DOHH2 (cell line): Measurements from ENCODE around the gene S100A14.

ENCODE experiments used
- EZH2phosphoT487 ChIP-seq: fragments of 200-600 bp; sonication (generic); IDR thresholded peaks from 2 replicates; pipeline ENCODE4 v1.6.1; 2017; ENCODE audit warnings: borderline replicate concordance, mild to moderate bottlenecking, antibody characterized with exemption, low read length, moderate library complexity, mixed read lengths
- TF ChIP-seq, protein P1 (sequence below): fragments of 200-600 bp; sonication (generic); IDR thresholded peaks from one replicate; pipeline ENCODE4 v1.5.1; 2014; ENCODE audit warnings: antibody characterized with exemption, mild to moderate bottlenecking, low read depth, low read length; ENCODE audit not compliant: poor library complexity, severe bottlenecking

DNA sequence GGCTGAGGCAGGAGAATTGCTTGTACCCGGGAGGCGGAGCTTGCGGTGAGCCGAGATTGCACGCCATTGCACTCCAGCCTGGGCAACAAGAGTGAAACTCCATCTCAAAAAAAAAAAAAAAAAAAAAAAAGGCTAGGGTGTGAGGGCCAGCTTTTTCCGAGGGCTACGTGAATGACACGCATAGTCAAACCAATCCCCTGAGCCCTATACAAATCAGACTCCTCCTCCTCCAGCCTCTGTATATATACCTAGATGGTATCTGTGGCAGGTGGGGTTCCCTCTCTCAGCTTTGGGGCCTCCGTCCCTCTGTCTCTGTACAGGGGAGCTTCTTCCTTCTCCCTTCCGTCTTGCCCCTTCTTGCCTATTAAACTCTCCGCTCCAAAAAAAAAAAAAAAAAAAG lies 9.9 kb downstream of the S100A14 start:
- TF ChIP-seq, protein P1, sequence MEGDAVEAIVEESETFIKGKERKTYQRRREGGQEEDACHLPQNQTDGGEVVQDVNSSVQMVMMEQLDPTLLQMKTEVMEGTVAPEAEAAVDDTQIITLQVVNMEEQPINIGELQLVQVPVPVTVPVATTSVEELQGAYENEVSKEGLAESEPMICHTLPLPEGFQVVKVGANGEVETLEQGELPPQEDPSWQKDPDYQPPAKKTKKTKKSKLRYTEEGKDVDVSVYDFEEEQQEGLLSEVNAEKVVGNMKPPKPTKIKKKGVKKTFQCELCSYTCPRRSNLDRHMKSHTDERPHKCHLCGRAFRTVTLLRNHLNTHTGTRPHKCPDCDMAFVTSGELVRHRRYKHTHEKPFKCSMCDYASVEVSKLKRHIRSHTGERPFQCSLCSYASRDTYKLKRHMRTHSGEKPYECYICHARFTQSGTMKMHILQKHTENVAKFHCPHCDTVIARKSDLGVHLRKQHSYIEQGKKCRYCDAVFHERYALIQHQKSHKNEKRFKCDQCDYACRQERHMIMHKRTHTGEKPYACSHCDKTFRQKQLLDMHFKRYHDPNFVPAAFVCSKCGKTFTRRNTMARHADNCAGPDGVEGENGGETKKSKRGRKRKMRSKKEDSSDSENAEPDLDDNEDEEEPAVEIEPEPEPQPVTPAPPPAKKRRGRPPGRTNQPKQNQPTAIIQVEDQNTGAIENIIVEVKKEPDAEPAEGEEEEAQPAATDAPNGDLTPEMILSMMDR: no peak
- TF ChIP-seq EZH2phosphoT487: no peak
